ELR (cell line): Measurements from ENCODE around the gene DENND2C.
"Not testable (repeated sequence)": the region's sequence is repeated elsewhere in the genome, so short reads cannot be mapped to it uniquely, and the experiment has no call there.

Source experiments
- DNase-seq: peaks from one replicate; pipeline ENCODE4 v3.0.0-alpha.2; 2015; ENCODE audit warnings: low read depth

The DENND2C gene

DNA sequence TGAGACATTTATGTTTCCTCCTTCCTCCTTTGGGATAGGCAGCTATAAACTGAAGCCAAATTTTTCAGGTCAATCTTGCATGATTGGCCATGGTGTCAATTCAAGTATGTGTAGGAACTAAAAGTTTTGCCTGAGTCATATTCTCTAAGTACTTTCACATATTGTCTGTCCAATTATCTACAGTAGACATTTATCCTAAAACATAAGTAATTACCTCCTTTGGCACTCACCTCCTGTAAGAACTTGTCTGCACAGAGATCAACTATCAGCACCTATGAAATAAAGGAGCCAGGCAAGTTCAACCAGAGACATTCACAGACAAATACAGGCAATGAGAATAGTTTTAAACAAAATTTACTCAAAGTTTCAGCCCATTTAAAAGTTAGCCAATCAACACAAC is 74.2 kb downstream of the DENND2C start:
- DNase-seq = no peak

GRCh38 chr1:114594046-114594445 is 75.8 kb downstream of the DENND2C start:
- DNase-seq = no peak

DNA sequence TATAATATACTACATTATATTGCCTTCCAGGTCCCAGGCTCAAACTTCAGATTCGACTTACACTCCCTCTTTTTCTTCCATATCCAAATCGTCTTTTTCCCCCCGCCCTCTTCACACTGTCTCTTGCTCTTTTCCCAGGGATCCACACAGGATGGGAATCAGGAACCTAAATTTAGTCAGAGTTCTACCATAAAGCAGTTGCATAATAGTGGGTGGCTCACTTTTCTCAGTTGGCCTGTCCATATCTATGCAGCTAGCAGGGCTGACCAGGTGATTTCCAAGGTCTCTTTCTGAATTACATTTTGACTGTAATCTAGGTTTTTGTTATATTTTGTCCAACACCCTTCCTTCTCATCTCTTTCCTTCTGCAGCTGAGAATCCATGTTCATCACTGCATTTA is 80.7 kb downstream of the DENND2C start:
- no peak for DNase-seq

GRCh38 chr1:114588196-114588689 is 81.6 kb downstream of the DENND2C start:
- no peak for DNase-seq

DNA sequence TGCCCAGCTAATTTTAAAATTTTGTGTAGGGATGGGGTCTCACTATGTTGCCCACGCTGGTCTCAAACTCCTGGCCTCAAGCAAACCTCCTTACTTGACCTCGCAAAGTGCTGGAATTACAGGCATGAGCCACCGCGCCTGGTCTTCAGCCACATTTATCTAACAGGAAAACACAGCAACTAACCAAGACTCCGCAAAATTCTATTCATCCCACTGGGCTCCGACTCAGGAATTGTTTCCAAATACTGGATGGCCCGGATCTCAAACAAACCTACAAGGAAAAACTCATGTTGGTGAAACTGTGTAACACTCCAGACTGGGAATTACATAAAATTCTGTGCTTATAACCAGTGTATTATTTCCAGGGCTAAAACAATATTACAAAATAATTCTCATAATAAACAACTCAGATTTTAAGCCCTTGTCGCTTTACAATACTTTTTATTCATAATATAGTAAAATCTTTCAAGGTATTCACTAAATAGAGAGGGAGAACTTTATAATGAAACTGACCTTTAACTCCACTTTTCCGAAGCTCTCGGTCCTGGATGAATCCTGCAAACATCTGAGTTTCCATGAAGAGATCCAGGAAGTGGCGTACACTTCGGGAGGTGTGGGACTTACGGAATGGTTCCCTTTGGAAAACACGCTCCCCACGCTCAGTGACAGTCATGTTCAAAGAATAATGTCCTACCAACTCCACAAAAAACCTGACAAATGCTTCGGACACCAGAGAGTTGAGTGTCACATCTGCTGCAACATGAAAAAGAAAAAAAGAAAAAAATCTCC is 82.5 kb downstream of the DENND2C start:
- DNase-seq = no peak

DNA sequence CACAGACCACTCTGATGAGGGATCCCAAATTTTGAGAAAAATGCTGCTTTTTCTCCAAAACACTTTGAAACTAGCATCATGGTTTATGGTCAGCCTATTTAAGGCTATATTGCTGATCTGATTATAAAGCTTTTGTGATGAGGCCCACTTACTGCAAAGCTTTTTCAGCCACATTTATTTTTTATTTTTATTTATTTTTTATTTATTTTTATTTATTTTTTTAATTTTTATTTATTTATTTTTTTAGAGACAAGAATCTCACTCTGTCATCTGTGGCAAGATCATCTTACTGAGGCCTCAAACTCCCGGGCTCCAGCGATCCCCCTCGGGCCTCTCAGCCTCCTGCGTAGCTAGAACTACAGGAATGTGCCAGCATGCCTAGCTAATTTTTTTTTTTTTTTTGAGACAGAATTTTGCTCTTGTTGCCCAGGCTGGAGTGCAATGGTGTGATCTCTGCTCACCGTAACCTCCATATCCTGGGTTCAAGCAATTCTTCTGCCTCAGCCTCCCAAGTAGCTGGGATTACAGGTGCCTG is 83.3 kb downstream of the DENND2C start:
- no peak for DNase-seq

DNA sequence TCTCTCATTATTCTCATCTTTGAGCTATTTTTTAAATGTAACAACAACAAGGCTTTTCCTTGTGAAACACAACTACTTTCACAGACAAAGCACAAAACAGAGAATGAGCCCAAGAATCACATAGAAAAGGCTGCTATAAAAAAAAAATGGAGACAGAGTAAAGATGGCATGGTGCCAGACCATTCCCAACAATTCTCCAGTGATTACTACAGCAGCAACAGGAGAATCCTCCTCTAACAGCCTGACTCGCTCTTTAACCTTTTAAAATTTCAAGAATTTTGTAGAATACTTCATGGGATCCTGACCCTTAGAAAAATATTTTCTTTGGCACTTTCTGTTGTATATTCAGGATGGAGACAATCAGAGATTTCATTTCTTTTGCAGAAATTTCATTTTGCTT is 84.6 kb downstream of the DENND2C start:
- DNase-seq = peak; percentile 8

DNA sequence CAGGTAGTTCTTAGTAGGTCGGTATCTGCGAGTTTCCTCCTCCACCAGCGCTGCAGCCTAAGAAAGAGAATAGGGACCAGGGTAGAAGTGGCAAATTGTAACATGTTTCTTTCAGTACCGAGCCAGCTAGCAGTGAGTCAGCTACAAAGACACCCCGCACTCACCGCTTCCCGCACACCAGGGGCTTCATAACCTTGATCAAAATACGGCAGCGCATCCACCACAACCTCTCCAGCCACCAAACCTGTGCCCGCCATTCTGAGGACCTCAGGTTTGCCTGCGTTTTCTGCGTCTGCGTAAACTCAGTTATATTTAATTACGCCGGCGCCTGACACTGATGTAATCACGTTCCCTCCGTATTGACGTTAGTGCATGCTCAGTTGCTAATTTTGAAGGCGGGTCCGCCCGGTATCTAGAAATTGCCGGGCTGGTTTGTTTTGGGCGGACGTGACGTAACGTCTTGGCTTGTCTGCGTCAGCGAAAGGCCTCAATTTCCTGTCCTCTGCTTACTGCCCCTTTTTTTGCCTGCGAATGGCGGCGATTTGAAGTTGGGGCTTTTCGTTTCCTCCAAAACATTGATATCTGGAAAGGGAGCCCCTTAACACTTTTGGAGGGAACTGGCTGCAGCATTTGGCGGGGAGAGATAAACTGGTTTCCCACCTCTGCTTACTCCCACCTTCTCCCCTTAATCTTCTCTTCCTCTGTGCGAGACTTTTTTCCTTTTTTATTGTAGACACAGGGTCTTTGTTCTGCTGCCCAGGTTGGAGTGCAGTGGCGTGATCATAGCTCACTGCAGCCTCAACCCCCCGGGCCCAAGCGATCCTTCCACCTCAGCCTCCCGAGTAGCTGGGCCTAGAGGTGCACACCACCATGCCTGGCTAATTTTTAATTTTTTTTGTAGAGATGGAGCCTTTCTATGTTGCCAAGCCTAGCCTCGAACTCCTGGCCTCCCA is 88.2 kb downstream of the DENND2C start, which contains the start of gene BCAS2:
BCAS2 (minus strand) TSS at position 281 of the 953 bp plus-strand sequence; CDS start at position 257, 24 bp downstream.
- DNase-seq = peak; percentile 98

DNA sequence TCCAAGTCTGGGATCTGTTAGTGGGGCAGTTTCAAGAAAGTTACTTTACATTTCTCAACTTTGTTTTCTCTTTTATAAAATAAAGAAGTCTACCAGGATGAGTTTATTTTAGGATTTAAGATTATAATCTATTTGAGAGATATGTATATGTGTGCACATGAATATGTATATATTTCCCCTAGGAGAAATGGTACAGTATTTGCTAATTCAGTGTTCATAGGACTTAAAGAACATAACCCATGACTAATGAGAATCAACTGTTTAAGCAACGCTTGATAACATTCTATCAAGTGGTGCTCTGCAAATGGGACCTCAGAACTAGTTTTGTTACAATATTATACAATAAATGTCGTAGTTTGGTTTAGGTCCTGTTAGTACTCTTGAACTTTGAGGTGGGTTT is 95.5 kb downstream of the DENND2C start:
- no peak for DNase-seq

DNA sequence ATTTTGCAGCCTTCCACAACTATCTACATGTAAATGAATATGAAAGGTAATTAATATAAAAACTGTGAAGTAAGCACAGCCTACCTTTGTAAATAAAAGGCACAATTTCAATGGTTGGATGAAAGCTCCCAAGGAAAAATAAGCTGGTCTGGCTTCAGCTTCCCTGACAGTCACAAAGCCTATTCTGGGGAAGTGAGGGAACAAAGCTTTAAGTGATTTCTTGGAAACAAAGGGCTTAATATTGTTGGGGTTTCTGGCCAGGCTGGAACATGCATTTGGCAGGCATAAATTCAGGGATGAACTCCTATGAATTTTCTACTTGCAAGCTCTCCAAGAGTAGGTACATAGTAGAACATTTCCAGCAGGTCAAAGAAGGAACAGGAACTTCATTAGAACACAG is 105.7 kb downstream of the DENND2C start:
- no peak for DNase-seq

GRCh38 chr1:114562978-114563510 is 106.8 kb downstream of the DENND2C start:
- DNase-seq = not testable (repeated sequence)

DNA sequence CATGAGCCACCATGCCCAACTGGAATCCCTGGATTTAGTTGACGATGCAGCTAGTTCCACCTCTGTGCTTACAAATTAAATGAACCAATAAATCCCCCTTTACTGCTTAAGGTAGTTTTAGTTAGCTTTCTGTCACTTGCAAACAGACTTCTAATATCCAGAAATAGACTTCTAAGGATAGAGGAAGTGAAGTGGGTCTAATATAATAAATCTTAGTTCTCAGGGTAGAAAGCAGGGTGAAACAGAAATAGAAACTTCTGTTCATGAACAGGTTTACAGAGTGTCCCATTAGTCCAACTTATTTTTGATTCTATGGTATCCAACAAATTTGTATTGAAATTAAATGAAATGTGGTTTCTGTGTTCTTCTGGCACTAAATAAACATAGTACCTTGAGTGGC is 108.5 kb downstream of the DENND2C start:
- no peak for DNase-seq

GRCh38 chr1:114559356-114559755 is 110.5 kb downstream of the DENND2C start:
- DNase-seq = no peak

GRCh38 chr1:114558544-114558943 is 111.3 kb downstream of the DENND2C start:
- DNase-seq = peak; percentile 41

DNA sequence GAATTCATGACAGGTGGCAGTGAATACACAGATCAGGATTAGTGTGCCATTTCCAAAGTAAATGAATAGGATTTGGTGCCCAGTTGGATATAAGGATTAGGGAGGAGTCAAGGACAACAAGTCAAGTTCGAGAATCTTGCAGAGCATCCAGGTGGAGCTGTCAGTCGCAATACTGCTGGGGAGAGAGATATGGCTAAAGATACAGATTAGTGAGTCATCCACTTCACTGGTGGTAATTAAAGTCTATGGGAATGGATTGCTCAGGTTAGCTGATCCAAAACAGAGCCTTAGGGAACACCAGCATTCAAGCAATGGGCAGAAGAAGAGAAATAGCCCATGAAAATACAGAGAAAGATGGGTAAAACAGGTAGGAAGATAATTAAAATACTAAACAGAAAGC is 115.3 kb downstream of the DENND2C start:
- DNase-seq = no peak

DNA sequence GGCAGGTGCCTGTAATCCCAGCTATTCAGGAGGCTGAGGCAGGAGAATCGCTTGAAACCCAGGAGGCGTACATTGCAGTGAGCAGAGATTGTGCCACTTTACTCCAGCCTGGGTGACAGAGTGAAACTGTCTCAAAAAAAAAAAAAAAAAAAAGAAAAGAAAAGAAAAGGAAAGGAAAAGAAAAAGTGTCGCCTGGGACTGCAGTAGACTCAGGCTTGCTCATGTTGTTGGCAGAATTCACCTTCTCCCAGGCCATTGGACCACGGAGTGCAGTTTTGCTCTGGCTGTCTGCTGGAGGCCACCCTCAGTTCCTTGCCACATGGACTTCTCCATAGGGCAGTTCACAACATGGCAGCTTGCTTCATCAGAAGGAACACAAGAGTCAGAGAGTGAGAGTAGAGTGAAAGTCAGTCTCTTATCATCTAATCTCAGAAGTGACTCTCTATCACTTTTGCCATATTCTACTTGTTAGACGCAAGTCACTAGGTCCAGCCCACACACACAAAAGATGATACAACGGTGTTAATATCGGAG is 117.7 kb downstream of the DENND2C start:
- no peak for DNase-seq

DNA sequence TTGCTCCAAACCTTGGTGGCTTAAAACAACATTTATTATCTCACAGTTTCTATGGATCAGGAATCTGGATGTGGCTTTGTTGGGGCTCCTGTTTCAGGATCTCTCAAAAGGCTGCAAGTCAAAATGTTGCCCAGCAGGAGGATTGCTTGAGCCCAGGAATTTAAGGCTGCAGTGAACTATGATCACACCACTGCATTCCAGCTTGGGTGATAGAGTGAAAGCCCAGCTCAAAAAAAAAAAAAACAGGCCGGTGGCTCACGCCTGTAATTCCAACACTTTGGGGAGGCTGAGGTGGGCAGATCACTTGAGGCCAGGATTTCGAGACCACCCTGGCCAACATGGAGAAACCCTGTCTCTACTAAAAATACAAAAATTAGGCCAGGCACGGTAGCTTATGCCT is 118.4 kb downstream of the DENND2C start:
- no peak for DNase-seq

DNA sequence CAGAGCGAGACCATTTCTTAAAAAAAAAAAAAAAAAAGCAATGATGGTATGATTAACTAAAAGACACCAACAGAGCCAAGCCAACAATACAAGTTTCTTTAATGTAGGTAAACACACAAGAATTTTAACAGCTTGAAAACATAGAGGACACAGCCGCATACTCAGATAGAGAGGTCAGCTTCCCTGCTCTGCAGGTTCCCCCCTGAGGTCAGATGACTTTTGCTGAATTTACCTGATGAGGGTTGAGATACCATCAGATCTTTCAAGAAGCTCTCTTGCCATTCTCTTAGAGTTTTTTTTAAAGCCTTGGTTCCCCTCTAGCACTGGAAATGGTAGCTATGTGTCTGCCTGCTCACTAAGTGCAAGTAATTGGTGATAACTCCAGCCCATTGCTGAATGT is 119.5 kb downstream of the DENND2C start:
- DNase-seq = no peak

- no peak for DNase-seq
Measured at GRCh38 chr1:114549137-114549536, 120.7 kb downstream of the DENND2C start.

DNA sequence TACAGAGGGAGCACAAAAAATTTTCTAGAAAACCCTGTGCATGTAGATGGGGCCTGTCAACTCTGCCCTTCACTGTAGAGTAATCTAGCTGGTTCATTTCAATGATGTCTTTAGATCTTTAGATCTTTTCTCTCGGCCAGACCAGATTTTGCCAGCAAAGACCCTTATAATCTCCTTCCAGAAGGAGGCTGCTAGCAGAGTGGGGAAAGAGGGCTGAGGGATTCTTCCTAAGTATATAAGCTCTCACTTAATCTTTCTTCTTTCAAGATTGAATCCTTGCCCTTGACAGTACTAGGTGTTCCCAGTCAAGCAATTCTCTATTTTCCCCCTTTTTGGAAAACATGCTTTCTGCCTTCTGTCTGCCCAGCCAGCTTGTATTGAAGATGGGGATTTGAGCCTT is 122.8 kb downstream of the DENND2C start:
- DNase-seq = no peak

GRCh38 chr1:114545796-114546195 is 124.1 kb downstream of the DENND2C start:
- DNase-seq = no peak

- DNase-seq = no peak
Measured at GRCh38 chr1:114545315-114545714, 124.5 kb downstream of the DENND2C start.
